Esophagus muscularis mucosa (tissue), 4 donors: ENCODE data around the gene TDRD1. TPM values are rescaled to one million over a fixed set of nuclear protein-coding genes. Genes with fewer than 3 reads are reported as not detected.

Source experiments
- DNase-seq: peaks from one replicate; pipeline ENCODE4 v3.0.0-alpha.2; 2017; ENCODE audit errors: extremely low spot score
- H3K27ac ChIP-seq, 4 donors: fragments of 200-600 bp; sonication (generic); replicated peaks in 1 of 4; 1 replicate in 3 of 4; 2 replicates in 1 of 4; pipeline ENCODE4 v1.5.1; 2016 to 2019; ENCODE audit warnings: mild to moderate bottlenecking in 1 of 4
- H3K27me3 ChIP-seq, 4 donors: fragments of 200-600 bp; sonication (generic); one replicate each; pipeline versions ENCODE4 v1.5.1 to v1.6.0; 2016 to 2019
- H3K36me3 ChIP-seq, 4 donors: fragments of 200-600 bp; sonication (generic); one replicate each; pipeline ENCODE4 v1.5.1; 2016 to 2019
- H3K4me1 ChIP-seq, 4 donors: fragments of 200-600 bp; sonication (generic); one replicate each; pipeline ENCODE4 v1.5.1; 2016 to 2019
- H3K4me3 ChIP-seq, 4 donors: fragments of 200-600 bp; sonication (generic); 1 replicate in 2 of 4; 2 replicates in 2 of 4; pipeline ENCODE4 v1.5.1; 2016 to 2019; ENCODE audit warnings: mild to moderate bottlenecking in 4 of 4, moderate library complexity in 1 of 4
- H3K9me3 ChIP-seq, 4 donors: fragments of 200-600 bp; sonication (generic); 1 replicate in 3 of 4; 2 replicates in 1 of 4; pipeline ENCODE4 v1.5.1; 2016 to 2019
- CTCF ChIP-seq, 3 experiments: fragments of 200-600 bp in 2 of 3; fragments of 450-650 bp in 1 of 3; sonication (generic) in 2 of 3; IDR thresholded peaks; one replicate each; pipeline ENCODE4 v1.5.1; 2017 to 2019; ENCODE audit warnings: antibody characterized with exemption in 3 of 3, mild to moderate bottlenecking in 2 of 3, moderate library complexity in 1 of 3
- EP300 ChIP-seq: sonication (generic); formaldehyde crosslinking; IDR thresholded peaks from one replicate; pipeline ENCODE4 v1.6.1; 2017; ENCODE audit warnings: antibody characterized with exemption
- POLR2A ChIP-seq: fragments of 450-650 bp; IDR thresholded peaks from one replicate; pipeline ENCODE4 v1.6.1; 2017; ENCODE audit warnings: antibody characterized with exemption, moderate library complexity, mild to moderate bottlenecking, low read depth
- POLR2AphosphoS5 ChIP-seq, 2 donors: sonication (generic); formaldehyde crosslinking; IDR thresholded peaks; one replicate each; pipeline ENCODE4 v1.6.1; 2017; ENCODE audit warnings: antibody characterized with exemption in 2 of 2
- WGBS: methylation state at CpG from one replicate; pipeline ENCODE4 v1.1.5; 2018; 5-methylcytosine and 5-hydroxymethylcytosine counted together
- intact Hi-C: fragments of 100-400 bp; cut with DNase I; formaldehyde crosslinking; loops from one replicate; pipeline ENCODE4 v1.15.1; 2023
- total RNA-seq, 4 donors: library from RNA; depleted of rRNA; stranded (reverse); fragments of >200 nt; gene quantifications; one replicate each; pipeline versions ENCODE4 v1.1.0 to v1.2.1, GENCODE V29; 2016

TDRD1 gene
- total RNA-seq, 4 donors from 2014 or later, result 0.11 to 0.42 (median 0.13) TPM; not detected in 1

GRCh38 chr10:114262496-114262895 lies 83.3 kb downstream of the TDRD1 start:
- no peaks in the 10 kb centered on the region for H3K27me3 ChIP-seq
- no peak overlapping the region for H3K27ac ChIP-seq
- H3K4me3 ChIP-seq, result no peak overlapping the region
- WGBS, result 74% methylated on average over 4 of the region's 4 CpGs
- intact Hi-C loops, result no loop called here
- DNase-seq, result no peak
- no peak for TF ChIP-seq POLR2A
- no peak for TF ChIP-seq POLR2AphosphoS5 (IDR thresholded peaks at IDR 0.05)
- no peak for TF ChIP-seq EP300
- TF ChIP-seq CTCF (IDR thresholded peaks at IDR 0.05), result no peak
- no peaks in the 10 kb centered on the region for H3K9me3 ChIP-seq
- H3K4me1 ChIP-seq, result peaks cover 14 to 41% (median 27%) of the 10 kb centered on the region in 4 donors
- H3K36me3 ChIP-seq, result no peaks in the 10 kb centered on the region

- DNase-seq, result no peak
- 66% methylated on average over 6 of the region's 6 CpGs for WGBS
- intact Hi-C loops, result no loop called here
Measured at GRCh38 chr10:114265392-114266053, 86.4 kb downstream of the TDRD1 start.

GRCh38 chr10:114266521-114266920 lies 87.4 kb downstream of the TDRD1 start:
- Histone ChIP-seq H3K27ac (peak overlapping the region in 1 of 4 donors; percentile 54), H3K4me3 (no peak overlapping the region), H3K9me3 (no peaks in the 10 kb centered on the region), H3K36me3 (no peaks in the 10 kb centered on the region), H3K4me1 (peaks cover 14 to 32% (median 21%) of the 10 kb centered on the region in 4 donors), H3K27me3 (no peaks in the 10 kb centered on the region)
- no peak for DNase-seq
- TF ChIP-seq POLR2A, result no peak
- no peak for TF ChIP-seq POLR2AphosphoS5 (IDR thresholded peaks at IDR 0.05)
- no peak for TF ChIP-seq EP300
- TF ChIP-seq CTCF (IDR thresholded peaks at IDR 0.05), result no peak
- WGBS, result 21% methylated on average over 5 of the region's 5 CpGs
- intact Hi-C loops, result no loop called here

More at GRCh38 chr10:114265392-114266053, 86.4 kb downstream of the TDRD1 start:
- Histone ChIP-seq H3K27me3 (no peaks in the 10 kb centered on the region), H3K9me3 (no peaks in the 10 kb centered on the region), H3K4me1 (peaks cover 14 to 37% (median 20%) of the 10 kb centered on the region in 4 donors), H3K27ac (peak overlapping the region in 2 of 4 donors; percentile 40 to 54), H3K4me3 (no peak overlapping the region), H3K36me3 (no peaks in the 10 kb centered on the region)
- TF ChIP-seq CTCF (IDR thresholded peaks at IDR 0.05), result no peak
- peak in 1 of 2 donors; percentile 10 for TF ChIP-seq POLR2AphosphoS5 (IDR thresholded peaks at IDR 0.05)

- TF ChIP-seq CTCF (IDR thresholded peaks at IDR 0.05), result no peak
- TF ChIP-seq EP300, result no peak
- TF ChIP-seq POLR2AphosphoS5 (IDR thresholded peaks at IDR 0.05), result no peak
- no peak for TF ChIP-seq POLR2A
- H3K27ac ChIP-seq, result peak overlapping the region in 2 of 4 donors; percentile 10 to 30
- 87% methylated on average over 3 of the region's 3 CpGs for WGBS
- H3K36me3 ChIP-seq, result no peaks in the 10 kb centered on the region
- no peaks in the 10 kb centered on the region for H3K9me3 ChIP-seq
- no peaks in the 10 kb centered on the region for H3K27me3 ChIP-seq
- peaks cover 9 to 21% (median 14%) of the 10 kb centered on the region in 4 donors for H3K4me1 ChIP-seq
- DNase-seq, result no peak
- intact Hi-C loops, result no loop called here
- H3K4me3 ChIP-seq, result no peak overlapping the region
Measured at GRCh38 chr10:114271075-114271778, 92.1 kb downstream of the TDRD1 start.
